ENCODE results near the gene CENPP.

CENPP gene

GRCh38 chr9:92599938-92600461 lies 274.2 kb downstream of the CENPP start:
- DNase-seq (ENCODE audit: low spot score): no peak

GRCh38 chr9:92600462-92601261 lies 274.9 kb downstream of the CENPP start:
- peak; percentile 76 for DNase-seq (ENCODE audit: low spot score)

GRCh38 chr9:92601451-92601850 lies 275.7 kb downstream of the CENPP start:
- DNase-seq (ENCODE audit: low spot score): no peak

GRCh38 chr9:92602413-92602812 lies 276.7 kb downstream of the CENPP start:
- DNase-seq (ENCODE audit: low spot score): no peak

GRCh38 chr9:92603100-92603499 lies 277.3 kb downstream of the CENPP start:
- DNase-seq (ENCODE audit: low spot score): no peak

GRCh38 chr9:92603990-92604389 lies 278.2 kb downstream of the CENPP start:
- no peak for DNase-seq (ENCODE audit: low spot score)

- DNase-seq (ENCODE audit: low spot score): no peak
Observed at GRCh38 chr9:92605224-92605623, 279.5 kb downstream of the CENPP start.

- DNase-seq (ENCODE audit: low spot score): no peak
Observed at GRCh38 chr9:92607088-92607487, 281.3 kb downstream of the CENPP start.

GRCh38 chr9:92607773-92608172 lies 282.0 kb downstream of the CENPP start:
- no peak for DNase-seq (ENCODE audit: low spot score)

GRCh38 chr9:92608241-92608908 lies 282.6 kb downstream of the CENPP start:
- no peak for DNase-seq (ENCODE audit: low spot score)

GRCh38 chr9:92608909-92609445 lies 283.2 kb downstream of the CENPP start:
- DNase-seq (ENCODE audit: low spot score): no peak

- DNase-seq (ENCODE audit: low spot score): peak; percentile 53
Observed at GRCh38 chr9:92610470-92611420, 285.0 kb downstream of the CENPP start.

GRCh38 chr9:92611621-92612285 lies 286.0 kb downstream of the CENPP start:
- DNase-seq (ENCODE audit: low spot score): no peak

GRCh38 chr9:92612292-92612691 lies 286.5 kb downstream of the CENPP start:
- no peak for DNase-seq (ENCODE audit: low spot score)

GRCh38 chr9:92612816-92613215 lies 287.1 kb downstream of the CENPP start:
- no peak for DNase-seq (ENCODE audit: low spot score)

- DNase-seq (ENCODE audit: low spot score): no peak
Observed at GRCh38 chr9:92613268-92614122, 287.7 kb downstream of the CENPP start.

- no peak for DNase-seq (ENCODE audit: low spot score)
Observed at GRCh38 chr9:92614123-92614510, 288.4 kb downstream of the CENPP start.

- no peak for DNase-seq (ENCODE audit: low spot score)
Observed at GRCh38 chr9:92614763-92615461, 289.2 kb downstream of the CENPP start.

GRCh38 chr9:92615790-92616189 lies 290.0 kb downstream of the CENPP start:
- DNase-seq (ENCODE audit: low spot score): no peak

- DNase-seq (ENCODE audit: low spot score): no peak
Observed at GRCh38 chr9:92616199-92616641, 290.5 kb downstream of the CENPP start.

All from hepatic stellate cell (primary cell).